ENCODE measurements around the gene NELL1.

GRCh38 chr11:21369947-21370346 lies 700.6 kb downstream of the NELL1 start:
- TF ChIP-seq FOXM1 (IDR thresholded peaks at IDR 0.05; ENCODE audit: borderline replicate concordance) (no peak), LEF1 (IDR thresholded peaks at IDR 0.05; ENCODE audit: borderline replicate concordance) (no peak), L3MBTL2 (conservative IDR thresholded peaks at IDR 0.05) (no peak), ELF4 (IDR thresholded peaks at IDR 0.05) (no peak), HDGF (IDR thresholded peaks at IDR 0.05; ENCODE audit: borderline replicate concordance) (no peak), SP1 (IDR thresholded peaks at IDR 0.05) (no peak), PKNOX1 (IDR thresholded peaks at IDR 0.05) (no peak), FOXK2 (IDR thresholded peaks at IDR 0.05) (no peak), BHLHE40 (IDR thresholded peaks at IDR 0.05; ENCODE audit: borderline replicate concordance) (no peak), TARDBP (IDR thresholded peaks at IDR 0.05) (no peak), ZNF384 (IDR thresholded peaks at IDR 0.05) (no peak), SUZ12 (IDR thresholded peaks at IDR 0.05) (no peak), FOXA1 (IDR thresholded peaks at IDR 0.05) (no peak), CTBP1 (IDR thresholded peaks at IDR 0.05; ENCODE audit: borderline replicate concordance) (no peak)

Data from HEK293T (cell line).